Loucy (cell line): Measurements from ENCODE around the gene CALR.

Experiments used
- EZH2phosphoT487 ChIP-seq: fragments of 200-600 bp; IDR thresholded peaks from 2 replicates; pipeline ENCODE4 v1.6.1; 2018; ENCODE audit warnings: antibody characterized with exemption, mild to moderate bottlenecking, moderate library complexity, borderline replicate concordance
- TF ChIP-seq, protein P1 (sequence below): fragments of 200-600 bp; sonication (generic); conservative IDR thresholded peaks from 2 replicates; pipeline ENCODE4 v1.5.1; 2014; ENCODE audit warnings: mild to moderate bottlenecking, antibody characterized with exemption, low read length

DNA sequence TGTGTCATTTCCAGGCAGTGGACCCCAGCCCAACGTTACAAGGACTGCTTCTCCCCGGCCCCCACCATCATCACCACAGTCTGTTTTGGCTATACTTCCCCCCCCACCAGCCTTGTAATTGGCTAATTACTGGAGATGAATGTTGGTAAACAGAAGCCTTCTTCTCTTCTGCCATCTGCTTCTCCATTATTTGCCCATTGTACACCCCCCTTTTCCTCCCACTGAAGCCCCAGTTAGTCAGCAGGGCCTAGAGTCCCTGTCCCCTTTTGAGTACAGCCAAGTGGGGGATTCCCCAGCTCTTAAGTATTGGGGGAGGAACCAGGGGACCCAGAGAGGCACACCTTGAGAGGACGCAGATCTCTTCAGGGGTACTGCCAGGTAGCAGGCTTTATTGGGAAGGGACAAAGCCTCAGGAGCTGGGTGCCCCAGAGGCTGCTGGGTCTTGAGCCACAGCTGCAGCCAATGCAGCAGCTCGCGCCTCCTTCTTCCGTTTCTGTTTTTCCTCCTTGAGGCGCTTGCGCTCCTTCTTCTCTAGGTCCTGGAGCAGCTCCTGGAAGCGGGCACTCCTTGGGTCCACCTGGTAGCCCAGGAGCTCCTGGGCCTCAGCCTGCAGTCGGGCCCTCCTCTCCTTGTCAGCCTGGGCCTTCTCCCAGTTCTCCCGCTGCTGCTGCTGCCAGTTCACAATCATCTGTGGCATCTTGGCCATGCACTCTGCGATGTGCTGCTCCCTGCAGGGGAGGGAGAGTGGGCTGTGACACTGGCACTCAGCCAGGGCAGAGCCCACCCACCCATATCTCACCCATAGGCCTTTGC, 15.6 kb downstream of the CALR start:
- TF ChIP-seq, protein P1, sequence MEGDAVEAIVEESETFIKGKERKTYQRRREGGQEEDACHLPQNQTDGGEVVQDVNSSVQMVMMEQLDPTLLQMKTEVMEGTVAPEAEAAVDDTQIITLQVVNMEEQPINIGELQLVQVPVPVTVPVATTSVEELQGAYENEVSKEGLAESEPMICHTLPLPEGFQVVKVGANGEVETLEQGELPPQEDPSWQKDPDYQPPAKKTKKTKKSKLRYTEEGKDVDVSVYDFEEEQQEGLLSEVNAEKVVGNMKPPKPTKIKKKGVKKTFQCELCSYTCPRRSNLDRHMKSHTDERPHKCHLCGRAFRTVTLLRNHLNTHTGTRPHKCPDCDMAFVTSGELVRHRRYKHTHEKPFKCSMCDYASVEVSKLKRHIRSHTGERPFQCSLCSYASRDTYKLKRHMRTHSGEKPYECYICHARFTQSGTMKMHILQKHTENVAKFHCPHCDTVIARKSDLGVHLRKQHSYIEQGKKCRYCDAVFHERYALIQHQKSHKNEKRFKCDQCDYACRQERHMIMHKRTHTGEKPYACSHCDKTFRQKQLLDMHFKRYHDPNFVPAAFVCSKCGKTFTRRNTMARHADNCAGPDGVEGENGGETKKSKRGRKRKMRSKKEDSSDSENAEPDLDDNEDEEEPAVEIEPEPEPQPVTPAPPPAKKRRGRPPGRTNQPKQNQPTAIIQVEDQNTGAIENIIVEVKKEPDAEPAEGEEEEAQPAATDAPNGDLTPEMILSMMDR, result no peak
- no peak for TF ChIP-seq EZH2phosphoT487
